Fibroblast of skin of right biceps (primary cell): ENCODE data around the gene CDS2.

Experiments
- DNase-seq: peaks from one replicate; pipeline ENCODE4 v3.0.0-alpha.2; 2013

CDS2 gene

DNA sequence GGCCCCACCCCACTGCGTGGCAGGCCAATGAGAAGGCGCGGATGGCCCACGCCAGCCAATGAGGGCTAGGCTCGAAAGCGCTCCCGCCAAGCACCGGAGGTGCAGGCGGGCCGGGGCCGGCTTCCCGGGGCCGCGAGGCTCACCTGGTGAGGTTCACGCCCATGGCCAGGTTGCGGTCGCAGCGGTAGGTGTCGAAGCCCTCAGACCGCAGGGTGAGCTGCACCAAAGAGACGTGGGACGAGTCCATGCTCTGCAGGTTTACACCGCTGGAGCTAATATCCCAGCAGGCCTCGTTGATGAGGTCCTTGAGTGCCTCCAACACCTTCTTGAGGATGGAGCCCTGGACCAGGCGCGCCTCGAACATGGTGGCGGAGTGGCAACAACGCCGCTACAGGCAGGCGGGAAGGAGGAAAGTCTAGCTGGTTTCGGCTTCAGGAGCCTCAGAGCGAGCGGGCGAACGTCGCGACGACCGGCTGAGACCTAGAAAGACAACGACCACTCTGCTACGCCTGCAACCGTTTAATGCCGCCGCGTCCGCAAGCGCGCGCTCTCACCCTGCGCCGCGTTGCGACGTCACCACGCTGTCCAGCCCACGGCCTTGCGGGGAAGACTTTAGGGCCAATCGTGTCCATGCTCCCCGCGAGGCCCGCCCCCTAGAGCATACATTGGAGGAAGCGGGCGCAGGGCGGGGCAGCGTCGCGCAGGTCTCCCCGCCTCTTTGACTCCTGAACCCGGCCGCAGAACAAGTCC lies 7.2 kb upstream of the CDS2 start, which contains the start of gene PCNA:
PCNA (minus strand) TSS at position 524 of the 750 bp plus-strand sequence; CDS start at position 364, 160 bp downstream.
- peak; percentile 97 for DNase-seq

DNA sequence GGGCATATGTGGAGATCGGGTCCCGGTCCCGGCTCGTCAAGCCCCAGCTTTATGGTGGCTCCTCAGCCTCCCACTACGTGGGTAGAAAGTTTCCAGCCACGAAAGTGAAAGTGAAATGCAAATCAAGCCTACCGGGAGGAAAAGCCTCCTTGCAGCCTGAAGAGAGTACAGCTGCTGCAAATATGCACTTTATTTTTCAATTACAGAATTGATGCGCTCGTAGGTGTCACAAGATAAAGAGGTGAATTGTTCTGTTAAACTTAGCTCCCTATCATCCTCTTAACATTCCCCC lies 6.7 kb upstream of the CDS2 start:
- no peak for DNase-seq

- no peak for DNase-seq
Observed at GRCh38 chr20:5122873-5123260, 3.9 kb upstream of the CDS2 start.

DNA sequence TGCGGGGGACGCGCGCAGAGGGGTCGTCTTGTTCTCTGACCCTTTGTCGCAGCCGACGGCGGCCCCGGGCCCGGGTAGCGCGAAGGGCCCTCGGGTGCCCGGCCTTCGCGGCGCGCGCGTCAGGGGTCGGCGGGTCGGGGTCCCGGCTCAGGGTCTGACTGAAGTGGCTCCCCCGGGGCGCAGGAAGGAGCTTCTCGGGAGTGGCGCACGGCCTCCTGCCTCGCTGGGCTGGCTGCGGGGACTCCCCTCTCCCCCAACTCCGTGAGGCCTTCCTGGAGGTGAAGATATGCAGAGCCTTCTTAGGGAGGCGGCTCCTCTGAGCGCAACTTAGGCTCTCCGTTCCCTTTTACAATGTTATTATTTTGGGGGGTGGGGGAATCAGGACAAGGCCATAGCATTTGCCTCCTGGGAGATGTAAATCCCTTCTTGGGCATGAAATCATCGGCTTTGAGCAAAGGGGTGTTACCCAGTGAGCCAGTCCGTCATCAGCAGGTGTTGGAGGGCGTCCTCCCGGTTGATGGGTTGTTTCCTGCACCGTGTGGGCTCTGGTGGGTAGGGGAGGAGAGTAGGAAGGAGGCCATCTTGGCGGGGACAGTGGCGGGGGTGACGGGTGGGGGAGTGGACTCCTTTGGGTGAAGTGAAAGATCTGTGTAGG lies 523 bp downstream of the CDS2 start:
- DNase-seq: peak; percentile 43

DNA sequence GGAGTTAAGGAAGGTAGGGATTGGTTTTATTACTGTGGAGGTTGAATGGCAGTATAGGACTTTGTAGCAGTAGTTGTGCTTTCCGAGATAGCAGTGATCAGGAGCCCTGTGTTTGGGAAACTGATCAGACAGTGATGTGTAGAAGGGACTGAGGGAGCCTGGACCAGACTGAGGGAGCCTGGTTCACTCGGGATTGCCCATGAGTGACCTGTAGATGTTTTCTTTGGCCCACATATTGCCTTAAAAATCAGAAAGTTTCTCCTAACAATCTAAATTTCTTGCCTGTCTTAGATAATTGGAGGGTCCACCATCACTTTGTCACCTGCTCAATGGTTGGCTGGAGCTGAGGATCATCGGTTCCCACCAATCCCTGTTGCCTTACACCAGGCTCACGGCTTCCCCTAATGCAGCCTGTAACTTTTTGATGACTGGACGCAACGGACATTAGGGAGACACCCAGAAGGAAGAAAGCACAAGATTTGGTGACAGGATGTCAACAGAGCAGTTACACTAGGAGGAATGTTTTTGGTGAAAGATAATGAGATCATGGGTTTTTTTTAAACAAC lies 1.1 kb downstream of the CDS2 start:
- no peak for DNase-seq

- DNase-seq: no peak
Observed at GRCh38 chr20:5128886-5129285, 2.1 kb downstream of the CDS2 start.

GRCh38 chr20:5131502-5131901 lies 4.7 kb downstream of the CDS2 start:
- DNase-seq: peak; percentile 11

GRCh38 chr20:5133998-5134397 lies 7.2 kb downstream of the CDS2 start:
- no peak for DNase-seq

DNA sequence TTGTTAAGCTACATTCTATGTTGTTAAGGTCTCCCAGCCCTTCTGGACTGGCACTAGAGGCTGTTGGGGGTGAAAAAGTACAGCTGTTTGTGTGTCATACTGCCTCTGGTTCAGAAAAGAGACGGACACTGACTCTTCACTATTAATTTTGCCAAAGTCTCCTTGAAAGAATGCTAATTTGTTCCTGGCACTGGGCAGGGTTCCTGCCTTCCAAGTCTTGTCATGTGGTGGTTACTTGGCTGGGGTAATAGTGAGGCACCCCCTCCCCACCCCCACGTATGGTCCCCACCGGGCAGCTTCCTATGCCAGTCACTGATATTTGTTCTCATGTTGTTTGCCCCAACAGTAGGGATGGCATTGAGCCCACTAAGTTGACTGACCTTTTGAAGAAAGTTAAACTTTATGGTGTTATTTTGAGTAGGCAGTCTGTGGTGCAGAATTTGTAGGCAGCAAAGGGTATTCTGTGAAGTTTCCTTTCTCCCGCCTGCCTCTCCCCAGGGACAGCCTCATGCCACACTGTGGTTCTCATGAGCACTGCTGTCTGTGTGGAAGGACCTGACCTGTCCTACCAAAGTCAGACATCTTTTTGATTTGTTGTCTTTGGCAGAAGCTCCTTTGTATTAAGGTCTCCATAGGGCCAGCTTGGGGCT lies 8.7 kb downstream of the CDS2 start:
- DNase-seq: no peak

DNA sequence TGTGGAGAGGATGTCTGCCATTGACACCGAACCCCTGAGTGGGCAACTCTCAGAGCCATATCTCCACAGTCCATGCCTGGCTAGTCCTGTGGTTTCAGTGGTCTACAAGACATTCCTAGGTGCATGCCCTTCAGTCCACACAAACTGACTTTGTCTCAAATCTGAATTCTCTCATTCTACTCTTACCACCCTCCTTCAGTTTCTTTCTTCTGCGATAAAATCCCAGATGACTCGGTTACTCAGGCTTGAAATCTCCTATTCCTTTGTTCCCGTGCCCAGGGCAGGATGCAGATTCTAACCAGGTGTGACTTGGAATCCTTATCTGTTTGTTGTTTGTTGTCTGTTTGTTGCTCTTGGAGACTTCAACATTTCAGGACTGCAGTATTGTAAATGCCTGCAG lies 9.3 kb downstream of the CDS2 start:
- no peak for DNase-seq

GRCh38 chr20:5140195-5140594 lies 13.4 kb downstream of the CDS2 start:
- no peak for DNase-seq

GRCh38 chr20:5141615-5142014 lies 14.8 kb downstream of the CDS2 start:
- DNase-seq: no peak

GRCh38 chr20:5143851-5144250 lies 17.0 kb downstream of the CDS2 start:
- no peak for DNase-seq

DNA sequence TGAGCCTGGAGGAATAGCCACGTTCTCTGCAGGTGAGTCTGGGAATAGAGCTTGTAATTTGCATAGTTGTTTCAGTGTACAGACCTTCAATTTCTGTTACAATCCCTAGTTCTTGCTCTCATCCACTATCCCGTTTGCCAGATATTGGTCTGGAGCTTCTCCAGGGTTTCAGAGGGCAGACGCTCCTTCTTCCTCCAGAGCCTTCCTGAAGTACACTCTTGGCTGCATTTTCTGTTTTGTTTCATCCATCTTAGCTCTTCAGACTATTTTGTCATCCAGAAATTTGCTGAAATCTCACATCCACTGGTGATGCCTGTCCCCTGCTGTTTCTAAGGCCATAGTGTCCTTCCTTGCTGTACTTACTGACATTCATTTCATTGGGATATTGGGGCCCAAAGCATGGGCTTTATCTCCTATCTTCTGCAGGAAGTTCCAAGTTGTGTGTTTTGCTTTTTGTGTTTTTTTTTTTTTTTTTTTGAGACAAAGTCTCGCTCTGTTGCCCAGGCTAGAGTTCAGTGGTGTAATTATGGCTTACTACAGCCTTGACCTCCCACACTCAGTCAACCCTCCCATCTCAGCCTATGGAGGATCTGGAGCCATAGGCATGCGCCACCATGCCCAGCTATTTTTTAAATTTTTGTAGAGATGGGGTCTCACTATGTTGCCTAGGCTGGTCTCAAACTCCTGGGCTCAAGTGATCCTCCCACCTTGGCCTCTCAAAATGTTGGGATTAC lies 18.7 kb downstream of the CDS2 start:
- no peak for DNase-seq

DNA sequence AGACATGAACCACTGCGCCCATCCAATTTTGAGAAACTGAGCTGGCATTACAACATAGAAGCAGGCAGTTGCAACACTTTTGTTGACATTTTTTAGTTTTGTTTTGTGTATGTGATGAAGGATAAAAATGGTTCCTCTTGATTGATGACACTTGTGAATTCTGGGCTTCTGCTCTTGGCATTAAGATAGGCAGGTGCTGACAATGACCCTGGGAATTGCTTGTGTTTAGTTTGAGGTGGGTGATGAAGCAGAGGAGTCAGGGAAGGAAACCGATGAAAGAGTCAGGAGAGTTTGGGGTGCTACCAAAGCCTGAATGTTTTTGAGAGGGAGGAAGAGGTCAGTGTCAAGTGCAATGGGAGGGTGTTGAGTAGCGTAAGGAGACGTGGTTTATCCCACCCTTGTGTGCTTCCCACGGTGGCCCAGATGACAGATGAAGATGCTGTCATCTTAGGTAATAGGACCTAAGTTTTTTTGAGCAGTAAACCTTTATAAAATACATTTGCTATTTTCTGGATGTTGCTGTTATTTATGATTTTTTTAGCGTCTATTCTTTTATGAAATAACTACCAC lies 19.4 kb downstream of the CDS2 start:
- no peak for DNase-seq

DNA sequence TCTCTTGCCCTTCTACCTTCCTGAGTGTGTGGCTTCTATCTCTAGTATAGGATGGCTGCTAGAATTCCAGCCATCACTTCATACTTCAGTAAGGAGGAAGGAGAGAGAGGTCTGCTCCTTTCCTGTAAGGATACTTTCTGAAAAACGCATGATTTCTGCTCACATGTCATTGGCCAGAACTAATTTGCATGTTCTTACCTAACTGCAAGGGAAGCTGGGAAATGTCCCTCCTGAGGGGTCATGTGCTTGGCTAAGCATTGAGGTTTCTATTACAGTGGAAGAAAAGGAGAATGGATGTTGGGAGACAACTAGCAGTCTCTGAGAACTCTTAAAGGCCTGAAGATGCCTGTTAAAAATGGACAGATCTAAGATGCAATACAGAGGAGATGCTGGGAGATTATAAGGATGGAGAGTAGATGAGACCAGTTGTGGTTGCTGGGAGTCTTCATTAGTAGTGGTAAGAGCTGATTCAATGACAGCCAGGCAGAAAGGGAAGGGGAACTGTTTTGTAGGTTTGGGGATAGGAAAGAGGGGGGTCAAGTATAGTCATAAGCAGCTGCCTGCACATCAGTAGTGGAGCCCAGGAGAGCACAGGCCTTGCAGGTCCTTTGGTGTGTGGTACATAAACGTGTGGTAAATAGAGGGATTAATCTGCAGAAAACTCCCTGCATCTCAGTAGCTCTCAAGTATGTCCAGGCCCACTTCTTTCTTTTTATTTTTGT lies 20.2 kb downstream of the CDS2 start:
- DNase-seq: no peak

DNA sequence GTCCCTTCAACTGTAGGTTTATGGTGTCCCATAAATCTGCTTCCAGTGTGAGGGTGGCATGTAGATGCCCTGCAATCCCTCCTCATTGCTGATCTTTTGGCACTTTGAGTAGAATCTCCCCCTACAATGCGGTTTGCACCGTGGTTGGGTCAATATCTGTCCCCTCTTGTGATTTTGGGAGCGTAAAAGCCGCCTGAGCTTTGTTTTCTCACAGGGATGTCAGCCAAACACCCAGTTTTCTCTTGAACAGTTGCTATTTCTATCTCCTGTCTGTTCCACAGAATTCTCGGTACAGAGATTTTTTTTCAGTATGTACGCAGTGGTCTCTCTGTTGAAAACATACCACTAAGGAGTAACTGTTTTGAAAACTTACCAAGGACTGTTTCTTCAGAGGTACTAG lies 21.8 kb downstream of the CDS2 start:
- no peak for DNase-seq

DNA sequence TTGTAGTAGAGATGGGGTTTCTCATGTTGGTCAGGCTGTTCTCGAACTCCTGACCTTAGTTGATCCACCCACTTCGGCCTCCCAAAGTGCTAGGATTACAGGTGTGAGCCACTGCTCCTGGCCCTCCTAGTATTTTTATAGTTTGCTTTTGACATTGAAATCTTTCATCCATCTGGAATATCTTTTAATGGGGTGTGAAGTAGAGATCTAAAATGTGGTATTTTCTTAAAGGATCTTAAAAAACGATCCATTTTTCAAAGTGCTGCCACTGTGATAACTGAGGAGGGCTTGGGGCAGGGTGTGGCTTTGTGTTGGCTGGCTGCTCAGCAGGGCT lies 23.1 kb downstream of the CDS2 start:
- no peak for DNase-seq

GRCh38 chr20:5150226-5151076 lies 23.6 kb downstream of the CDS2 start:
- DNase-seq: peak; percentile 18

DNA sequence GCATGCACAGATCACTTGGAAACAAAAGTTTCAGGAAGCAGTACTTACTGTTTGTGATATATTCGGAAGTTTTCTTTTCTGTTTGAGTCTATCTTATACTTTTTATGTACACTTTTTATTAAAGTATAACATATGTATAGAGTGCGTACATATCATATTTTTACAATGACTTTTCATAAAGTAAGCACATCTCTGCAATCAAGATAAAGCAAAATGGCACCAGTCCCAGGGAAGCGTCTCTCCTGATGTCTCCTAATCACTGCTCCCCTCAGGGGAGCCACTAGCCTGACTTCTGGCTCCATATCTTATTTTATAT lies 26.3 kb downstream of the CDS2 start:
- no peak for DNase-seq
